Mucosa of rectum (tissue), 2 donors: ENCODE measurements around the gene ACSM6.

ENCODE experiments used
- H3K27ac ChIP-seq, 2 donors: one replicate each; pipeline ENCODE4 v1.7.0; 2013; ENCODE audit warnings: inconsistent platforms in 2 of 2, low read depth in 2 of 2, low read length in 2 of 2
- H3K27me3 ChIP-seq, 2 donors: one replicate each; pipeline ENCODE4 v1.7.0; 2013; ENCODE audit warnings: low read length in 2 of 2; ENCODE audit not compliant: control insufficient read depth in 2 of 2, insufficient read depth in 2 of 2
- H3K36me3 ChIP-seq, 2 donors: one replicate each; pipeline ENCODE4 v1.7.0; 2013; ENCODE audit warnings: low read length in 2 of 2; ENCODE audit not compliant: control insufficient read depth in 2 of 2, insufficient read depth in 2 of 2
- H3K4me1 ChIP-seq, 2 donors: one replicate each; pipeline ENCODE4 v1.7.0; 2013; ENCODE audit warnings: low read length in 2 of 2, mild to moderate bottlenecking in 1 of 2; ENCODE audit not compliant: control insufficient read depth in 2 of 2, insufficient read depth in 2 of 2
- H3K4me3 ChIP-seq, 2 donors: one replicate each; pipeline ENCODE4 v1.7.0; 2013; ENCODE audit warnings: low read length in 2 of 2
- H3K9ac ChIP-seq, 2 donors: one replicate each; pipeline ENCODE4 v1.7.0; 2013; ENCODE audit warnings: low read length in 2 of 2, low read depth in 1 of 2, mild to moderate bottlenecking in 1 of 2
- H3K9me3 ChIP-seq, 2 donors: one replicate each; pipeline ENCODE4 v1.7.0; 2013; ENCODE audit warnings: low read length in 2 of 2; ENCODE audit not compliant: control insufficient read depth in 2 of 2
- donor health status: healthy.
- donor health status: Normal muscosa, but diverticular disease.

ACSM6 gene

DNA sequence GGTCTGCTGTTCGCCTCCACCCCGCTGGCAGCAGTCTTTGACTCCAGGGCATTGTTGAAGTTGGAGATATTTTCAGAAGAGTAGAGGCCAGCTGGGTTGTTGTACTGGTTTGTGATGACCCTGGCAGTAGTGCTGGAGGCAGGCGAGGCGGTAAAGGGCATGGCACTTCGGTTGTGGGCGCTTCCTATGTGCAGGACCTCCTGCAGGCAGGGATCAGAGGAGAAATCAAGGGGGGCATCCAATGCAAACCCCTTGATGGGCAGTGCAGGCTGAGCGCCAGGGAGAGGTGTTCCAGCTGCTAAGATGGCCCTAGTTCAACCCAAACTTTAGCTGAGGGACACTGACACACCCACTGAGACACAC, 69.8 kb downstream of the ACSM6 start:
- Histone ChIP-seq H3K9ac (no peak overlapping the region), H3K27me3 (no peaks in the 10 kb centered on the region), H3K4me1 (peaks cover 19 to 39% of the 10 kb centered on the region in 2 donors), H3K4me3 (no peak overlapping the region), H3K36me3 (peaks cover 43 to 57% of the 10 kb centered on the region in 2 donors), H3K9me3 (no peaks in the 10 kb centered on the region), H3K27ac (peak overlapping the region; percentile 24 to 48)

- peaks cover 42 to 57% of the 10 kb centered on the region in 2 donors for H3K36me3 ChIP-seq
- H3K9ac ChIP-seq = no peak overlapping the region
Measured at GRCh38 chr10:95264227-95265051, 70.4 kb downstream of the ACSM6 start.

GRCh38 chr10:95265572-95265971, 71.5 kb downstream of the ACSM6 start:
- Histone ChIP-seq H3K27ac (peak overlapping the region in 1 of 2 donors; percentile 16), H3K4me3 (no peak overlapping the region), H3K27me3 (no peaks in the 10 kb centered on the region), H3K36me3 (peaks cover 38 to 57% of the 10 kb centered on the region in 2 donors), H3K9ac (peak overlapping the region in 1 of 2 donors; percentile 22), H3K9me3 (no peaks in the 10 kb centered on the region), H3K4me1 (peaks cover 19 to 43% of the 10 kb centered on the region in 2 donors)

More at GRCh38 chr10:95264227-95265051, 70.4 kb downstream of the ACSM6 start:
- Histone ChIP-seq H3K27me3 (no peaks in the 10 kb centered on the region), H3K27ac (peak overlapping the region; percentile 24 to 48), H3K9me3 (no peaks in the 10 kb centered on the region), H3K4me3 (no peak overlapping the region), H3K4me1 (peaks cover 19 to 43% of the 10 kb centered on the region in 2 donors)

GRCh38 chr10:95266674-95267095, 72.6 kb downstream of the ACSM6 start:
- Histone ChIP-seq H3K9ac (peak overlapping the region; percentile 36 to 61), H3K27ac (peak overlapping the region; percentile 74 to 86), H3K27me3 (no peaks in the 10 kb centered on the region), H3K36me3 (peaks cover 33 to 50% of the 10 kb centered on the region in 2 donors), H3K4me1 (peaks cover 18 to 37% of the 10 kb centered on the region in 2 donors), H3K4me3 (no peak overlapping the region), H3K9me3 (no peaks in the 10 kb centered on the region)

- peak overlapping the region; percentile 14 to 30 for H3K9ac ChIP-seq
- peak overlapping the region; percentile 76 to 86 for H3K27ac ChIP-seq
- H3K9me3 ChIP-seq = no peaks in the 10 kb centered on the region
- no peak overlapping the region for H3K4me3 ChIP-seq
- peaks cover 30 to 45% of the 10 kb centered on the region in 2 donors for H3K36me3 ChIP-seq
- H3K4me1 ChIP-seq = peaks cover 18 to 37% of the 10 kb centered on the region in 2 donors
- no peaks in the 10 kb centered on the region for H3K27me3 ChIP-seq
Measured at GRCh38 chr10:95267251-95267650, 73.2 kb downstream of the ACSM6 start.

DNA sequence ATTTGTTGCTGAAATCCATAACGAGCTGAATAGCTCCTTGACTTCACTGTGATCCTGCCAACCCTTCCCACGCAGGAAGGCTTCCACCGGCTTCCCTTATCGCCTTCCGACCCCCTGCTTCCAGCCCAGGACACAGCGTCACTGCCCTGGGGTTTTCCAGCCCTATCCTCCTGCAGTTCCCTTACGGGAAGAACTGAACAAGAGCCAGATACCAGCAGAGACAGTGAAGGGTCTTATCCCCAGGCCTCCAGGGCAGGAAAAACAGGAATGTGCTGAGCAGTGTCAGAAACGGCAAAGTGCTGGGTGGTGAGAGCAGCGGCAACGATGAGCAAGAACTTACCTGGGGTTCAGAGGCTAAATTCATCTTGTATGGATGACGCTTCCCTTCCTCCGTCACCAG, 74.4 kb downstream of the ACSM6 start:
- Histone ChIP-seq H3K9ac (peak overlapping the region in 1 of 2 donors; percentile 34), H3K4me1 (peaks cover 24 to 43% of the 10 kb centered on the region in 2 donors), H3K36me3 (peaks cover 20 to 40% of the 10 kb centered on the region in 2 donors), H3K27me3 (no peaks in the 10 kb centered on the region), H3K9me3 (no peaks in the 10 kb centered on the region), H3K4me3 (no peak overlapping the region), H3K27ac (peak overlapping the region; percentile 76 to 86)

DNA sequence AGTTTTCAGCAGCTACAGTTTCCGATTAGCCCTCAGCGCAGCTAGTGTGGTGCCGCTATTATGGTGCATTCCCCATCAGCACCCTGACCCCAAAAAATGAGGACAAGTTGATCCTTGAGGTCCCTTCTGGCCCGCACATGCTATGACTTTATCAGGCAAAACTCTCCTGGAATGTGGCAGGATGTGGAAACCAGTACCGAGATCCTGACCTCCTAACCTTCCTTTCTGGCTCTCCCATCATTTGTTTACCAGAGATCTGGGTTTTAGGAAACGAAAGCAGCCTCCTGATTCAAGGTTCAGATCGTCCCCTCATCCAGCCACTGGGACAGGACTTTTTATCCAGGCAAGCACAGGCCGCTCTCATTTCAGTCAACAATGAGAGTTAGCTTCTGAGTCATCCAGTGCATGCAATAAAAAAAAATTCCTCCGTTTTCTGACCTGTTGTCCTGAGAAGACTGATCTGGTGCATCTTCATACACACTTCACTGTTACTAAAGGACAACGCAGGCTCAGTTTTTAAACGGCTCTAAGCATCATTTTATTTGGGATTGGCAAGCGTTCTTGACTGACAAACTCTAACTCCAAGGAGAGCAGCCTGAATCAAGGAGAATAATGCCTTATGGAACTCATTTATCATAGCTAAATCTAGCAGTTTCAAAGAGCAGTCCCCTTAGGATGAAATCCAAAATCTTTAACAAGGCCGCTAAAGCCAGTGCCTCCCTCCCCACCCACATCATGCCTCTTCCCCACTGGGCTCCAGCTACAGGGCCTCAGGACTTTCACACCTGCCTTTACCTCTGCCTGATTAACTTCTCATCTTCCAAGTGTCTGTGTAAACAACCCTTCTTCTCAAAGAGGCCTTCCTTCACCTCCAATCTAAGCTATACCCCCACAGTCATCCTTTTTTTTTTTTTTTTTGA, 79.6 kb downstream of the ACSM6 start:
- peak overlapping the region; percentile 85 to 93 for H3K27ac ChIP-seq
- no peaks in the 10 kb centered on the region for H3K9me3 ChIP-seq
- H3K36me3 ChIP-seq = peaks cover 14 to 18% of the 10 kb centered on the region in 2 donors
- H3K4me1 ChIP-seq = peaks cover 51 to 55% of the 10 kb centered on the region in 2 donors
- peak overlapping the region in 1 of 2 donors; percentile 51 for H3K9ac ChIP-seq
- H3K4me3 ChIP-seq = peak overlapping the region in 1 of 2 donors; percentile 35
- H3K27me3 ChIP-seq = no peaks in the 10 kb centered on the region

DNA sequence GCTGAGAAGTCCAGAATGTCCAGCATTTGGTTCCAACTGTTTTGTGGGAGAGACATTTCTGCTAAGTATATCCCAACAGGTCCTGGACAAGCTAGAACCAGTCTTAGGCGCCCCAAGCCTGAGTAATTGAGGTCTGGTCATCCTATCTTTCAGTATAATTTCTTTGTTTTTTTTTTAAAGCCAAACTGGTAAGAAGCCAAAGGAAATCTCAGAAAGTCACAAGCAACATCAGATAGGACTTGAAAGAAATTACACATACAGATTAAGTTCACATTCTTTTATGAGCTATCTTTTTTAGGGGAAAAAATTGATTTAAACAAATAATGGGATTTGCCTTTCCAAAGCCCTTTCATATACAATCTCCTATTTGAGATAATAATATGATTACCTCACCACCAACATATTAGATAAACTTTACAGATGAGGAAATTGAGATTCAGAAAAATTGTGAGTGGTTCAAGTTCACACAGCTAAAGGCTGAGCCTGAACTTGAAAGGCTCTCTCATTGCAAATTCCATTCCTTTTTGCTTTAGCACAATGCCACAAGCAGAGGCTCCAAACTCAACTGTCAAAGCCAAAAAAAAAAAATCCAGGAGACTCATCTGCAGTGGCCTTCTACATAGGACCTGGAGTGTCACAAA, 81.8 kb downstream of the ACSM6 start:
- Histone ChIP-seq H3K4me3 (peak overlapping the region in 1 of 2 donors; percentile 20), H3K9ac (peak overlapping the region; percentile 41 to 44), H3K27ac (peak overlapping the region; percentile 85 to 93), H3K4me1 (peaks cover 65 to 67% of the 10 kb centered on the region in 2 donors), H3K27me3 (no peaks in the 10 kb centered on the region), H3K36me3 (peaks cover under 1 to 1% of the 10 kb centered on the region in 2 donors), H3K9me3 (no peaks in the 10 kb centered on the region)

GRCh38 chr10:95276367-95277200, 82.5 kb downstream of the ACSM6 start:
- Histone ChIP-seq H3K9ac (peak overlapping the region; percentile 27 to 41), H3K4me1 (peaks cover 67 to 74% of the 10 kb centered on the region in 2 donors), H3K36me3 (no peaks in the 10 kb centered on the region), H3K4me3 (no peak overlapping the region), H3K27me3 (no peaks in the 10 kb centered on the region), H3K9me3 (no peaks in the 10 kb centered on the region), H3K27ac (peak overlapping the region; percentile 85 to 93)
